Testis (tissue), 5 donors: ENCODE measurements around the gene NEDD9. TPM values are rescaled to one million over a fixed set of nuclear protein-coding genes. Genes with fewer than 3 reads are reported as not detected.
A peak's percentile ranks its signal among the peaks of the same experiment; 100 is the strongest.

Experiments used
- DNase-seq: peaks from one replicate; pipeline ENCODE4 v3.0.0-alpha.2; 2019
- H3K27ac ChIP-seq, 2 donors: fragments of 200-600 bp; sonication (generic); one replicate each; pipeline ENCODE4 v1.5.1; 2019
- H3K27me3 ChIP-seq: fragments of 200-600 bp; sonication (generic); one replicate; pipeline ENCODE4 v1.5.1; 2019
- H3K36me3 ChIP-seq: fragments of 200-600 bp; sonication (generic); one replicate; pipeline ENCODE4 v1.5.1; 2017; ENCODE audit warnings: low read depth; ENCODE audit errors: missing control alignments
- H3K4me1 ChIP-seq: fragments of 200-600 bp; sonication (generic); one replicate; pipeline ENCODE4 v1.5.1; 2019
- H3K4me3 ChIP-seq, 2 donors: fragments of 200-600 bp; sonication (generic); one replicate each; pipeline ENCODE4 v1.5.1; 2017 to 2019
- H3K9me3 ChIP-seq: fragments of 200-600 bp; sonication (generic); one replicate; pipeline ENCODE4 v1.5.1; 2017
- POLR2A ChIP-seq: fragments of 450-650 bp; IDR thresholded peaks from one replicate; pipeline ENCODE4 v1.6.1; 2017; ENCODE audit warnings: antibody characterized with exemption, mild to moderate bottlenecking, moderate library complexity
- WGBS, 2 donors: methylation state at CpG; one replicate each; pipeline ENCODE4 v1.1.5; 2018; 5-methylcytosine and 5-hydroxymethylcytosine counted together
- intact Hi-C: fragments of 100-400 bp; cut with DNase I; formaldehyde crosslinking; loops from one replicate; pipeline ENCODE4 v1.15.1; 2023; ENCODE audit warnings: low total_unique reads
- long read RNA-seq, 2 donors: transcript quantifications; one replicate each; lab custom pipeline, GENCODE V29; 2026
- polyA plus RNA-seq: library from polyadenylated mRNA; stranded (reverse); fragments of 350-450 nt; fragmentation: Illumina TruSeq; extraction: RNeasy Lipid Tissue Mini Kit (QIAGEN cat#74804); gene quantifications from one replicate; pipeline ENCODE4 v1.2.3, GENCODE V29; 2014; ENCODE audit warnings: low read depth, low replicate concordance; ENCODE audit not compliant: insufficient read depth
- total RNA-seq, 2 donors: library from RNA; depleted of rRNA; stranded (reverse); fragments of >200 nt; gene quantifications; one replicate each; pipeline ENCODE4 v1.2.3, GENCODE V29; 2016
- TF ChIP-seq, protein P1 (sequence below), 3 experiments: fragments of 450-650 bp in 2 of 3; fragments of 200-600 bp in 1 of 3; sonication (generic) in 1 of 3; IDR thresholded peaks; one replicate each; pipeline ENCODE4 v1.5.1; 2016 to 2019; ENCODE audit warnings: antibody characterized with exemption in 3 of 3, mild to moderate bottlenecking in 2 of 3, moderate library complexity in 1 of 3

Gene NEDD9, protein sequence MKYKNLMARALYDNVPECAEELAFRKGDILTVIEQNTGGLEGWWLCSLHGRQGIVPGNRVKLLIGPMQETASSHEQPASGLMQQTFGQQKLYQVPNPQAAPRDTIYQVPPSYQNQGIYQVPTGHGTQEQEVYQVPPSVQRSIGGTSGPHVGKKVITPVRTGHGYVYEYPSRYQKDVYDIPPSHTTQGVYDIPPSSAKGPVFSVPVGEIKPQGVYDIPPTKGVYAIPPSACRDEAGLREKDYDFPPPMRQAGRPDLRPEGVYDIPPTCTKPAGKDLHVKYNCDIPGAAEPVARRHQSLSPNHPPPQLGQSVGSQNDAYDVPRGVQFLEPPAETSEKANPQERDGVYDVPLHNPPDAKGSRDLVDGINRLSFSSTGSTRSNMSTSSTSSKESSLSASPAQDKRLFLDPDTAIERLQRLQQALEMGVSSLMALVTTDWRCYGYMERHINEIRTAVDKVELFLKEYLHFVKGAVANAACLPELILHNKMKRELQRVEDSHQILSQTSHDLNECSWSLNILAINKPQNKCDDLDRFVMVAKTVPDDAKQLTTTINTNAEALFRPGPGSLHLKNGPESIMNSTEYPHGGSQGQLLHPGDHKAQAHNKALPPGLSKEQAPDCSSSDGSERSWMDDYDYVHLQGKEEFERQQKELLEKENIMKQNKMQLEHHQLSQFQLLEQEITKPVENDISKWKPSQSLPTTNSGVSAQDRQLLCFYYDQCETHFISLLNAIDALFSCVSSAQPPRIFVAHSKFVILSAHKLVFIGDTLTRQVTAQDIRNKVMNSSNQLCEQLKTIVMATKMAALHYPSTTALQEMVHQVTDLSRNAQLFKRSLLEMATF
- total RNA-seq (10 to 100 TPM; 31.8 to 67.0 TPM), polyA plus RNA-seq (21.0 TPM)
- long read RNA-seq, donor 1, full-length matches to known transcripts, result 6 of 11 reads
- long read RNA-seq, donor 1, partial matches to known transcripts, result 5 of 11 reads
- long read RNA-seq, donor 1, other reads (novel, unspliced or antisense), result 0 of 11 reads
- long read RNA-seq, donor 2, full-length matches to known transcripts, result 4 of 9 reads
- long read RNA-seq, donor 2, partial matches to known transcripts, result 5 of 9 reads
- long read RNA-seq, donor 2, other reads (novel, unspliced or antisense), result 0 of 9 reads

DNA sequence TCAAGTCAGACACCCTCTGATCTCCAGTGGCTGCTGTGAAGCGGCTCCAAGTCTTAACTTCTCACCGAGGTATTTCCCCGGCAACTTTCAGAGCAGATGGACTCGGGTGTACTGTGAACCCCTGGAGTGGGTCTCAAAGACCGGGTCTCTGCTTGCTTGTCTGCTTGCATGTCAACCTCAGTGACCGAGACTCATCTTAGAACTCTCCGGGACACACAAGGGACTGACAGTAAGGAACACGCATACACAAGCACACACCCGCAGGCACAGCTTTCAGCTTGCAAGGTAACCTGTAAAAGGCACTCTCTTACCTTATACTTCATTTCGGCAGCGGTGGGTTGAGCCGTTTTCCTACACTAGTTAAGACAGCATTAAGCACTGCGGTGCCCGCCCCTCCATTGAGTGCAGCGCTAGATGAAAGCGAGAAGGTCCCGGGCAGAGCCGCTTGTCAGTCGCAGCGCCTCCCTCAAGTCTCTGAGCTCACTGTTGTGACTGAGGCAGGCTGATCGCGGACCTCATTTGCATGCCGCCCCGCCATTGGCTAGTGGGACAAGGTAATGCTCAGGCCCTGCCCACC is at the start of gene NEDD9:
Gene NEDD9 (minus strand): TSS at position 476 of the 577 bp plus-strand sequence. CDS start 153 bp downstream, at position 323.
- Histone ChIP-seq H3K9me3 (no peaks in the 10 kb centered on the region), H3K4me1 (peaks cover 6% of the 10 kb centered on the region), H3K36me3 (no peaks in the 10 kb centered on the region), H3K27me3 (no peaks in the 10 kb centered on the region), H3K4me3 (peak within 1 kb of the TSS; percentile 67 to 94), H3K27ac (peak within 1 kb of the TSS; percentile 84 to 94)
- intact Hi-C loops, result no loop called here
- WGBS, 2 donors, result 0% methylated on average over 16 to 24 of the region's 24 CpGs
- DNase-seq, result peak; percentile 99
- TF ChIP-seq, protein P1, sequence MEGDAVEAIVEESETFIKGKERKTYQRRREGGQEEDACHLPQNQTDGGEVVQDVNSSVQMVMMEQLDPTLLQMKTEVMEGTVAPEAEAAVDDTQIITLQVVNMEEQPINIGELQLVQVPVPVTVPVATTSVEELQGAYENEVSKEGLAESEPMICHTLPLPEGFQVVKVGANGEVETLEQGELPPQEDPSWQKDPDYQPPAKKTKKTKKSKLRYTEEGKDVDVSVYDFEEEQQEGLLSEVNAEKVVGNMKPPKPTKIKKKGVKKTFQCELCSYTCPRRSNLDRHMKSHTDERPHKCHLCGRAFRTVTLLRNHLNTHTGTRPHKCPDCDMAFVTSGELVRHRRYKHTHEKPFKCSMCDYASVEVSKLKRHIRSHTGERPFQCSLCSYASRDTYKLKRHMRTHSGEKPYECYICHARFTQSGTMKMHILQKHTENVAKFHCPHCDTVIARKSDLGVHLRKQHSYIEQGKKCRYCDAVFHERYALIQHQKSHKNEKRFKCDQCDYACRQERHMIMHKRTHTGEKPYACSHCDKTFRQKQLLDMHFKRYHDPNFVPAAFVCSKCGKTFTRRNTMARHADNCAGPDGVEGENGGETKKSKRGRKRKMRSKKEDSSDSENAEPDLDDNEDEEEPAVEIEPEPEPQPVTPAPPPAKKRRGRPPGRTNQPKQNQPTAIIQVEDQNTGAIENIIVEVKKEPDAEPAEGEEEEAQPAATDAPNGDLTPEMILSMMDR (IDR thresholded peaks at IDR 0.05), result peak in 1 of 3 experiments; percentile 6
- TF ChIP-seq POLR2A, result peak; percentile 100

DNA sequence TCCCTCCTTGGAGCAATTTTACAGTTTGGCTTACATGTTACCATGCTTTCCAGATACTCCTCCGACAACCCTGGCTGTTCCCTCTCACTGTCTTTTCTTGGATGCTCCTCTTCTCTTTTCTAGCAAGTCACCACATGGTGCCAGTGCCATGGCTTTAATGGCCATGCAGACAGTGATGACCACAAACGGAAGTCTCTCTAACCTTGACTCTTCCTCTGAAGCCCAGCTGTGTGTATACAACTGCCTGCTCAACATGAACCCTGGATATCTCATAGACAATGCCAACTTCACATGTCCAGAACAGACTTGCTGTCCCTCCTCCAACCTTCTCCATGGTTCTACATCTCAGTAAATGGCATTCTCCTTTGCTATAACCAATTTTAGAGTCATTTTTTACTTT is 49.8 kb upstream of the NEDD9 start:
- Histone ChIP-seq H3K9me3 (no peaks in the 10 kb centered on the region), H3K27me3 (no peaks in the 10 kb centered on the region), H3K27ac (no peak overlapping the region), H3K36me3 (no peaks in the 10 kb centered on the region), H3K4me1 (peaks cover 24% of the 10 kb centered on the region), H3K4me3 (no peak overlapping the region)
- TF ChIP-seq POLR2A, result no peak
- TF ChIP-seq, protein P1 (IDR thresholded peaks at IDR 0.05), result no peak
- DNase-seq, result no peak
- 82 to 93% methylated on average over 2 of the region's 2 CpGs for WGBS, 2 donors
- intact Hi-C loops, result no loop called here

DNA sequence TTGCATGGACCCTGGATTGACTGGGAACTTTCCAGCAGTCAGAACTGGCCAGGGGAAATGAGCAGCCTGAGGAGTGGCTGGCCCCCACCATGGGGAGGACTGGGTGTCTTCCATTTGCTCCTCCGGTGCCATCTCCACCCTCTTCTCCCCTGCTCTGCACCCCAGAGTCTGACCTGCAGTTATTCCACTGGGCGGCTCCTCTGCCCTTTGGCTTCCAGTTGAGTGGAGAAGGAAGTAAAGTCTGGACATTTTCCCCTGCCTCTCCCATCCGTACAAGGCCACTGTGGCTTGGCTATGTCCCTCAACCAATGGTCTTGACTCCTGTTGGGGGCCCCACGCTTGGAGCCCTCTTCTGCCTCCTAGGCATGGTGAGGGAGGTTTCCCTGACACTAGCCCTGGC is 47.9 kb upstream of the NEDD9 start:
- Histone ChIP-seq H3K9me3 (no peaks in the 10 kb centered on the region), H3K27me3 (no peaks in the 10 kb centered on the region), H3K36me3 (no peaks in the 10 kb centered on the region), H3K4me1 (peaks cover 28% of the 10 kb centered on the region), H3K4me3 (no peak overlapping the region), H3K27ac (peak overlapping the region; percentile 36 to 43)
- TF ChIP-seq, protein P1 (IDR thresholded peaks at IDR 0.05), result no peak
- no peak for TF ChIP-seq POLR2A
- WGBS, 2 donors, result 76 to 96% methylated on average over 4 of the region's 4 CpGs
- intact Hi-C loops, result no loop called here
- no peak for DNase-seq

DNA sequence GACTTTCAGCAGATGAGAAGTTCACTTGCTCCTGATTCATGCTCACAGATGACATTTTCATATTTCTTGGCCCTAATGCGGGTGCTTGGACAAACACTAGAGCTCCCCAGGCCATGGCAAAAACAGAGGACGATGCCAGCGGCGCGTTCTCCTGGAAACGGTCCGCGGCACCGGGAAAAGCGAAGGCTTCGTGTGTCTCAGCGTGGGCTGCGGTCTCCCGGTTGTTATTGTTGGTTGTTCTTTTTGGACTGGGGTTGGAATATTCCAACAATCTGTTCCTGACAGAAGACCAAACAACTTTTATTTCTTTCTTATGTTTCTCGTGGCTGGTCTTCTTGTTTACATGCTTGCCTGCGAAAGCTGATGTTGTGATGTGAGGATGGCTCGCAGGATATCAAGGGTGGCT is 46.8 kb upstream of the NEDD9 start:
- Histone ChIP-seq H3K27me3 (no peaks in the 10 kb centered on the region), H3K4me1 (peaks cover 28% of the 10 kb centered on the region), H3K4me3 (no peak overlapping the region), H3K27ac (peak overlapping the region; percentile 36 to 43), H3K36me3 (no peaks in the 10 kb centered on the region), H3K9me3 (no peaks in the 10 kb centered on the region)
- intact Hi-C loops, result no loop called here
- no peak for TF ChIP-seq POLR2A
- TF ChIP-seq, protein P1 (IDR thresholded peaks at IDR 0.05), result no peak
- 44 to 53% methylated on average over 17 of the region's 17 CpGs for WGBS, 2 donors
- peak; percentile 52 for DNase-seq
